RWPE2 (cell line): ENCODE results near the gene CFAP99.

Experiments
- ATAC-seq: fragments of 200-7000 bp; cut with Tn5 transposase; 3 replicates; pipeline ENCODE4 v1.9.1; 2021; ENCODE audit warnings: low read depth
- DNase-seq: peaks from one replicate; pipeline ENCODE4 v3.0.0-alpha.2; 2020; ENCODE audit warnings: low spot score
- H3K27ac ChIP-seq: fragments of 450-650 bp; 2 replicates; pipeline ENCODE4 v1.5.1; 2017; ENCODE audit warnings: mild to moderate bottlenecking; ENCODE audit not compliant: poor library complexity, severe bottlenecking
- H3K27me3 ChIP-seq: fragments of 250-450 bp; sonication (Bioruptor Pico); 2 replicates; pipeline ENCODE4 v1.5.1; 2021; ENCODE audit warnings: mild to moderate bottlenecking, moderate library complexity; ENCODE audit not compliant: insufficient read depth, poor library complexity, severe bottlenecking
- H3K36me3 ChIP-seq: fragments of 250-450 bp; sonication (Bioruptor Pico); 2 replicates; pipeline ENCODE4 v1.5.1; 2020; ENCODE audit warnings: low read depth, mild to moderate bottlenecking, moderate library complexity
- H3K4me1 ChIP-seq: fragments of 250-450 bp; sonication (Bioruptor Pico); 2 replicates; pipeline ENCODE4 v1.5.1; 2021; ENCODE audit warnings: mild to moderate bottlenecking, moderate library complexity; ENCODE audit not compliant: insufficient read depth, poor library complexity, severe bottlenecking
- H3K4me3 ChIP-seq: fragments of 250-450 bp; sonication (Bioruptor Pico); 2 replicates; pipeline ENCODE4 v1.5.1; 2021; ENCODE audit warnings: mild to moderate bottlenecking, moderate library complexity; ENCODE audit not compliant: severe bottlenecking
- H3K9me3 ChIP-seq: fragments of 250-450 bp; sonication (Bioruptor Pico); 2 replicates; pipeline ENCODE4 v1.5.1; 2021; ENCODE audit warnings: mild to moderate bottlenecking, moderate library complexity; ENCODE audit not compliant: severe bottlenecking
- TF ChIP-seq, protein P1 (sequence below): fragments of 450-650 bp; IDR thresholded peaks from one replicate; pipeline ENCODE4 v1.5.1; 2017; ENCODE audit warnings: mild to moderate bottlenecking, moderate library complexity; ENCODE audit not compliant: poor library complexity, severe bottlenecking

CFAP99 gene

DNA sequence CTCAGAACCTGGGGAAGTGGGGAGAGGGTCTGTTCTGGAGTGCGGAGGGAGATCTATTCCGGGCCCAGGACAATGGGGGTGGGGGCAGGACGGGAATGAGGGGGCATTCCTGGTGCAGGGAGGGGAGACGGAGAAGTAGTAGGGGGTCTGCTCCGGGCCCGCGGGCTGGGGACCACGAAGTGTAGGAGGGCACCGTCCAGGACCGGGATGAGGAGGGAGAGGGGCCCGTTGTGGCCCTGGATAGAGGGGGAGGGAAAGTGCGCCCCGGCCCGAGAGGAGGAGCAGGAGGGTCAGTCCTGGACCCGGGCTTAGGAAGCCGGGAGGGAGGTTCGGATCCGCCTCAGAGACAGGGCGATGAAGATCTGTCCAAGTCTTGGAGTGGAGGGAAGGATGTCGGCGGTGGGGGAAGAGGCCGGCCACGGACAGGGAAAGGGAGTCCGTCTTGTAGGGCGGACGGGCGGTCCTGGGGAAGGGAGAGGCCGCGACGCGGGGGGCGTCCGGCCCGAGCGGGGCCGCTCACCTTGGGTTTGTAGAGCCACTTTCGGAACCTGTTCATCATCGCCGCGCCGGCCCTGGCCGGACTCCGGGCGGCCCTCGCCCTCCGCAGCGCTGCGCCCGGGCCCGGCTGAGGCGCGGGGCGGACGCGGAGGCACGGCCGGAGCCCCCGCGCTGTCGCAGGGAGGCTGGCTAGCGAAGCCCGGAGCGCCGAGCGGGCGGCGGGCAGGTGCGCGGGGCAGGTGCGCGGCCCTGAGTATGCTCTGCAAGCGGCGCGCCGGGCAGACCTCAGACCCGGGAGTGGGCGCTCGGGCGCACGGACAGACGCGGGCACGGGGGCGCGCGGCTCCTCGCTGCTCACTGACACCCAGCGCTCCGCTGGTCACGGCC lies 748 bp upstream of the CFAP99 start, which contains the start of gene ZFYVE28:
TSS of gene ZFYVE28 (minus strand) at position 881 of the 885 bp plus-strand sequence. CDS start at position 559, 322 bp downstream.
- peak; percentile 13 for ATAC-seq
- no peak within 1 kb of the TSS for H3K27ac ChIP-seq
- peaks cover 39% of the 10 kb centered on the region for H3K27me3 ChIP-seq
- TF ChIP-seq, protein P1, sequence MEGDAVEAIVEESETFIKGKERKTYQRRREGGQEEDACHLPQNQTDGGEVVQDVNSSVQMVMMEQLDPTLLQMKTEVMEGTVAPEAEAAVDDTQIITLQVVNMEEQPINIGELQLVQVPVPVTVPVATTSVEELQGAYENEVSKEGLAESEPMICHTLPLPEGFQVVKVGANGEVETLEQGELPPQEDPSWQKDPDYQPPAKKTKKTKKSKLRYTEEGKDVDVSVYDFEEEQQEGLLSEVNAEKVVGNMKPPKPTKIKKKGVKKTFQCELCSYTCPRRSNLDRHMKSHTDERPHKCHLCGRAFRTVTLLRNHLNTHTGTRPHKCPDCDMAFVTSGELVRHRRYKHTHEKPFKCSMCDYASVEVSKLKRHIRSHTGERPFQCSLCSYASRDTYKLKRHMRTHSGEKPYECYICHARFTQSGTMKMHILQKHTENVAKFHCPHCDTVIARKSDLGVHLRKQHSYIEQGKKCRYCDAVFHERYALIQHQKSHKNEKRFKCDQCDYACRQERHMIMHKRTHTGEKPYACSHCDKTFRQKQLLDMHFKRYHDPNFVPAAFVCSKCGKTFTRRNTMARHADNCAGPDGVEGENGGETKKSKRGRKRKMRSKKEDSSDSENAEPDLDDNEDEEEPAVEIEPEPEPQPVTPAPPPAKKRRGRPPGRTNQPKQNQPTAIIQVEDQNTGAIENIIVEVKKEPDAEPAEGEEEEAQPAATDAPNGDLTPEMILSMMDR = no peak
- H3K9me3 ChIP-seq = no peaks in the 10 kb centered on the region
- no peaks in the 10 kb centered on the region for H3K36me3 ChIP-seq
- H3K4me1 ChIP-seq = peaks cover 10% of the 10 kb centered on the region
- peak within 1 kb of the TSS; percentile 59 for H3K4me3 ChIP-seq
- no peak for DNase-seq

GRCh38 chr4:2419814-2420213 lies 1.1 kb downstream of the CFAP99 start:
- Histone ChIP-seq H3K27ac (no peak overlapping the region), H3K4me1 (no peaks in the 10 kb centered on the region), H3K36me3 (no peaks in the 10 kb centered on the region), H3K27me3 (peaks cover 39% of the 10 kb centered on the region), H3K9me3 (no peaks in the 10 kb centered on the region), H3K4me3 (no peak overlapping the region)
- TF ChIP-seq, protein P1 = no peak
- ATAC-seq (no peak), DNase-seq (no peak)

DNA sequence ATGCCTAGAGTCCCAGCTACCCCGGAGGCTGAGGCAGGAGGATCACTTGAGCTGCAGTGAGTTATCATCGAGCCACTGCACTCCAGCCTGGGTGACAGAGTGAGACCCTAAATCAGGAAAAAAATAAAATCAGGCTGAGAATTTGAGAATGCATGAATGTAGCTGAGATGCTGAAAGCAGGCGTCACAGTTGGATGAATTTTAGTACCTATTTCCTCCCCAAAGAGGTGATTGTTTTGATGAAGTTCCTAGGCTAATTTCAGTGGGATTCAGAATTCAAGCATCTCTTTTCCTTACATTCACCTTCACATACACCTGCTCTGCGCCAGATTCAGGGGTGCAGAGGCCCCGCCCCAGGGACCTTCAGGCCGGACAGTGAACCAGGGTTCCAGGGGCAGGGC lies 3.2 kb downstream of the CFAP99 start:
- Histone ChIP-seq H3K36me3 (no peaks in the 10 kb centered on the region), H3K27ac (no peak overlapping the region), H3K4me1 (no peaks in the 10 kb centered on the region), H3K4me3 (no peak overlapping the region), H3K9me3 (no peaks in the 10 kb centered on the region), H3K27me3 (peaks cover 26% of the 10 kb centered on the region)
- TF ChIP-seq, protein P1 = no peak
- DNase-seq (no peak), ATAC-seq (no peak)

DNA sequence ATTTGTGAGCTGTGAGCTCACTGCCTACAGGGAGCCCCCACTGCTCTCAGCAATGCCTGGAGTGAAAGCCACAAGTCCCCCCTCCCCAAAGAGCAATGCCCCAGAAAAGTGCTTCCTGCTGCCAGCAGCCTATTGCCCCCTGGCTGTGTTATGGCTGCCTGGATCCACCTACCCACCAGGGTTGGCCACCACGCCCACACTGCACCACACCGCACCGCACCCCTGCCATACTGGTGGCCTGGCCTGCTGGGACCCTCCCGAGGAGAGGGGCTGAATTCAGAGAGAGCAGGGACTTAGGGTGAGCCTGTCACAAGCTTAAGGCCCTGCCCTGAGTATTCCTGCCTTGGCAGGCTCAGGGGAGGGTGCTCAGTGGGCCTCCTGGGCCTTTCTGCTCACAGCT lies 4.3 kb downstream of the CFAP99 start:
- Histone ChIP-seq H3K36me3 (no peaks in the 10 kb centered on the region), H3K4me1 (no peaks in the 10 kb centered on the region), H3K4me3 (no peak overlapping the region), H3K27me3 (peaks cover 17% of the 10 kb centered on the region), H3K9me3 (no peaks in the 10 kb centered on the region), H3K27ac (no peak overlapping the region)
- TF ChIP-seq, protein P1 = no peak
- no peak for ATAC-seq
- peak; percentile 38 for DNase-seq

DNA sequence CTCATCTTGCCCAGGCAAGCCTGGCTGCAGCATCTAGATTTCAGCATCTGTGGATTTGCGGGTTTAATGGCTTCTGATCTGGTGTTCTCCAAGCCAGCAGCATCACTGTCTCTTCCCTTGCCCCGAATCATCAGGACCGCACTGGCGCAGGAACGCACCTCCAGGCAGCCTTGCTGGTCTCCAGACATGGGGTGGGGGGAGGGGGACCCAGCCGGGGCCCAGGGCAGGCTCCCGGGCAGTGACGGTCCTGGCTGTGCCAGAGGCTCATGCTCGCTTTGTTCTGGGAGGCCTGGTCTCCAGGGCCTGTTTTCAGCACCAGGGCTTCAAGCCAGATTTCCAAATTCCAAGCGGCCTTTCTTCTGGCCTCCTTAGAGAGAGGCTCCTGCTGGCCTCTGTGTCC lies 4.9 kb downstream of the CFAP99 start:
- no peak for ATAC-seq
- H3K9me3 ChIP-seq = no peaks in the 10 kb centered on the region
- peaks cover 17% of the 10 kb centered on the region for H3K27me3 ChIP-seq
- H3K4me1 ChIP-seq = no peaks in the 10 kb centered on the region
- DNase-seq = peak; percentile 29
- H3K4me3 ChIP-seq = no peak overlapping the region
- TF ChIP-seq, protein P1 = no peak
- no peak overlapping the region for H3K27ac ChIP-seq
- no peaks in the 10 kb centered on the region for H3K36me3 ChIP-seq
